Measurements from ENCODE around the gene CNDP1.

CNDP1 gene

GRCh38 chr18:74493689-74494088, 40.6 kb upstream of the CNDP1 start:
- FAIRE-seq (peak; percentile 98), DNase-seq (ENCODE audit: insufficient read length, low spot score) (no peak)
- peak; percentile 55 for TF ChIP-seq CTCF (IDR thresholded peaks at IDR 0.05; ENCODE audit: insufficient read depth, missing control alignments)

- no peak for TF ChIP-seq CTCF (IDR thresholded peaks at IDR 0.05; ENCODE audit: insufficient read depth, missing control alignments)
- FAIRE-seq (no peak), DNase-seq (ENCODE audit: insufficient read length, low spot score) (no peak)
These were observed 39.8 kb upstream of the CNDP1 start for GRCh38 chr18:74494514-74494913.

- TF ChIP-seq CTCF (IDR thresholded peaks at IDR 0.05; ENCODE audit: insufficient read depth, missing control alignments): no peak
- DNase-seq (ENCODE audit: insufficient read length, low spot score) (peak; percentile 100), FAIRE-seq (peak; percentile 98)
These were observed 38.5 kb upstream of the CNDP1 start, which contains the start of gene CNDP2 for GRCh38 chr18:74495581-74496507. TSS of gene CNDP2 (plus strand) at chr18:74496363. CDS start at chr18:74499974, 3,611 bp downstream.

- FAIRE-seq: no peak
- no peak for DNase-seq (ENCODE audit: insufficient read length, low spot score)
- no peak for TF ChIP-seq CTCF (IDR thresholded peaks at IDR 0.05; ENCODE audit: insufficient read depth, missing control alignments)
These were observed 37.6 kb upstream of the CNDP1 start for GRCh38 chr18:74496508-74497323.

GRCh38 chr18:74497324-74497676, 37.0 kb upstream of the CNDP1 start:
- FAIRE-seq: peak; percentile 97
- no peak for TF ChIP-seq CTCF (IDR thresholded peaks at IDR 0.05; ENCODE audit: insufficient read depth, missing control alignments)
- DNase-seq (ENCODE audit: insufficient read length, low spot score): no peak

- DNase-seq (ENCODE audit: insufficient read length, low spot score): no peak
- no peak for TF ChIP-seq CTCF (IDR thresholded peaks at IDR 0.05; ENCODE audit: insufficient read depth, missing control alignments)
- FAIRE-seq: no peak
These were observed 36.5 kb upstream of the CNDP1 start for GRCh38 chr18:74497778-74498177.

Data from D721Med (cell line).